GM23338 (cell line): ENCODE data around the gene TMEM238. TPM values are rescaled to one million over a fixed set of nuclear protein-coding genes. Genes with fewer than 3 reads are reported as not detected.

Experiments
- ATAC-seq: fragments of 200-7000 bp; cut with Tn5 transposase; 3 replicates; pipeline ENCODE4 v1.9.1; 2020
- DNase-seq: peaks from one replicate; pipeline ENCODE4 v3.0.0-alpha.2; 2015; ENCODE audit warnings: low spot score
- H2AFZ ChIP-seq: fragments of 200-600 bp; sonication (generic); 2 replicates; pipeline ENCODE4 v1.8.0; 2016; ENCODE audit warnings: antibody characterized with exemption, mild to moderate bottlenecking, moderate library complexity
- H3F3A ChIP-seq: fragments of 200-600 bp; sonication (generic); replicated peaks from 2 replicates; pipeline ENCODE4 v1.8.0; 2017; ENCODE audit warnings: antibody characterized with exemption, mixed run types, low read depth
- H3K27ac ChIP-seq: fragments of 200-600 bp; sonication (generic); 2 replicates; pipeline ENCODE4 v1.6.1; 2016; ENCODE audit warnings: low read depth
- H3K27me3 ChIP-seq: fragments of 200-600 bp; sonication (generic); 2 replicates; pipeline ENCODE4 v1.8.0; 2016; ENCODE audit warnings: mild to moderate bottlenecking, mixed run types, moderate library complexity; ENCODE audit not compliant: insufficient read depth
- H3K36me3 ChIP-seq: fragments of 200-600 bp; sonication (generic); 2 replicates; pipeline ENCODE4 v1.8.0; 2016; ENCODE audit warnings: mild to moderate bottlenecking; ENCODE audit not compliant: insufficient read depth
- H3K4me1 ChIP-seq: fragments of 200-600 bp; sonication (generic); 2 replicates; pipeline ENCODE4 v1.8.0; 2016; ENCODE audit warnings: mild to moderate bottlenecking, moderate library complexity; ENCODE audit not compliant: insufficient read depth
- H3K4me2 ChIP-seq: fragments of 200-600 bp; sonication (generic); 2 replicates; pipeline ENCODE4 v1.7.1; 2017; ENCODE audit warnings: mixed run types
- H3K4me3 ChIP-seq: fragments of 200-600 bp; sonication (generic); 2 replicates; pipeline ENCODE4 v1.6.1; 2016; ENCODE audit warnings: mixed run types
- H3K79me2 ChIP-seq: fragments of 200-600 bp; sonication (generic); replicated peaks from 2 replicates; pipeline ENCODE4 v1.8.0; 2017; ENCODE audit warnings: mild to moderate bottlenecking; ENCODE audit not compliant: insufficient read depth
- H3K9me2 ChIP-seq: fragments of 200-600 bp; sonication (generic); 2 replicates; pipeline ENCODE4 v1.8.0; 2017; ENCODE audit not compliant: insufficient read depth
- H4K20me1 ChIP-seq: fragments of 200-600 bp; sonication (generic); replicated peaks from 2 replicates; pipeline ENCODE4 v1.8.0; 2017; ENCODE audit warnings: mild to moderate bottlenecking; ENCODE audit not compliant: insufficient read depth
- H3K27ac Mint-ChIP-seq: 2 replicates; pipeline ENCODE4 v1.8.0; 2020; ENCODE audit warnings: inconsistent platforms, mild to moderate bottlenecking, moderate library complexity, mixed read lengths
- H3K27me3 Mint-ChIP-seq: 3 replicates; pipeline ENCODE4 v1.8.0; 2022; ENCODE audit warnings: low read depth, mild to moderate bottlenecking, moderate library complexity, mixed read lengths, inconsistent platforms; ENCODE audit not compliant: insufficient read depth, poor library complexity
- H3K36me3 Mint-ChIP-seq: 3 replicates; pipeline ENCODE4 v1.8.0; 2021; ENCODE audit warnings: low read depth, mild to moderate bottlenecking, inconsistent platforms, moderate library complexity, mixed read lengths
- H3K4me1 Mint-ChIP-seq: 3 replicates; pipeline ENCODE4 v1.8.0; 2020; ENCODE audit warnings: mild to moderate bottlenecking, inconsistent platforms, mixed read lengths
- H3K4me3 Mint-ChIP-seq: 3 replicates; pipeline ENCODE4 v1.8.0; 2021; ENCODE audit warnings: moderate library complexity, mild to moderate bottlenecking, inconsistent platforms, mixed read lengths
- H3K9me3 Mint-ChIP-seq: 3 replicates; pipeline ENCODE4 v1.8.0; 2020; ENCODE audit warnings: moderate library complexity, mild to moderate bottlenecking, inconsistent platforms, mixed read lengths
- EZH2phosphoT487 ChIP-seq: fragments of 200-600 bp; sonication (generic); IDR thresholded peaks from one replicate; pipeline ENCODE4 v1.8.1; 2018; ENCODE audit warnings: antibody characterized with exemption; ENCODE audit not compliant: unreplicated experiment
- JUNB ChIP-seq: IDR thresholded peaks from one replicate; pipeline ENCODE4 v1.6.1; 2016; ENCODE audit warnings: antibody characterized with exemption; ENCODE audit not compliant: unreplicated experiment
- POLR2AphosphoS5 ChIP-seq: IDR thresholded peaks from 2 replicates; pipeline ENCODE4 v1.6.1; 2016; ENCODE audit warnings: antibody characterized with exemption, low read depth
- ZNF114 ChIP-seq: fragments of 250-450 bp; sonication (Bioruptor Pico); IDR thresholded peaks from 2 replicates; pipeline ENCODE4 v1.5.0; 2020; ENCODE audit warnings: mild to moderate bottlenecking, moderate library complexity
- ZNF331 ChIP-seq: fragments of 250-450 bp; sonication (Bioruptor Pico); IDR thresholded peaks from 2 replicates; pipeline ENCODE4 v1.5.0; 2020; ENCODE audit warnings: low read depth, mild to moderate bottlenecking, moderate library complexity
- polyA plus RNA-seq: library from polyadenylated mRNA; unstranded; fragments of >200 nt; fragmentation: Nextera tagmentation; extraction: Ambion mirVana; gene quantifications from 2 replicates; pipeline ENCODE4 v1.2.1, GENCODE V29; 2016
- total RNA-seq: library from RNA; depleted of rRNA; stranded (reverse); fragments of >200 nt; shearing (Covaris generic); gene quantifications from 2 replicates; pipeline ENCODE4 v1.2.3, GENCODE V29; 2014
- TF ChIP-seq, protein P1 (sequence below): IDR thresholded peaks from 2 replicates; pipeline ENCODE4 v1.6.1; 2016; ENCODE audit warnings: antibody characterized with exemption
- TF ChIP-seq, protein P2 (sequence below): IDR thresholded peaks from one replicate; pipeline ENCODE4 v1.6.1; 2018; ENCODE audit warnings: antibody characterized with exemption; ENCODE audit not compliant: unreplicated experiment

The TMEM238 gene
- total and polyA plus RNA-seq, 2 experiments from 2014 or later: 0.55 to 7.5 TPM

DNA sequence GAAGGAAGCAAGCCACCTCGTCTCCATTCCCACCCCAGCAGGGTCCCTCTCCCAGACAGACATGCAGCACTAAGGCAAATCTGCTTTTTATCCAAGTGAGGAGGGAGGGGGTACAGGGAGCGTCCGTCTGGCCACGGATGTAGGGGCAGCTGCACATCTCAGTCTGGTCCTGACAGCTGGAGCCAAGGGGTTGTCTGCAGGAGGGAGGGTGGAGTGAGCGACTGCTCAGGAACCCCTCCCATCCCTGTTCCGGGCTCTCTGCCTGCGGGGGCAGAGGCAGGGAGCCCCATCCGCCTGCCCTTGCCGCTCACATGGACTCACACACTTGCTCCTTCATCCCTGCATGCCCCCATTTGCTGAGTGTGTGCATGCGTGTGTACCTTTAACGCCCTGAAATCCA, 4.9 kb downstream of the TMEM238 start (continued):
- no peak for TF ChIP-seq JUNB
- TF ChIP-seq, protein P1, sequence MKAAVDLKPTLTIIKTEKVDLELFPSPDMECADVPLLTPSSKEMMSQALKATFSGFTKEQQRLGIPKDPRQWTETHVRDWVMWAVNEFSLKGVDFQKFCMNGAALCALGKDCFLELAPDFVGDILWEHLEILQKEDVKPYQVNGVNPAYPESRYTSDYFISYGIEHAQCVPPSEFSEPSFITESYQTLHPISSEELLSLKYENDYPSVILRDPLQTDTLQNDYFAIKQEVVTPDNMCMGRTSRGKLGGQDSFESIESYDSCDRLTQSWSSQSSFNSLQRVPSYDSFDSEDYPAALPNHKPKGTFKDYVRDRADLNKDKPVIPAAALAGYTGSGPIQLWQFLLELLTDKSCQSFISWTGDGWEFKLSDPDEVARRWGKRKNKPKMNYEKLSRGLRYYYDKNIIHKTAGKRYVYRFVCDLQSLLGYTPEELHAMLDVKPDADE: no peak
- no peak for TF ChIP-seq EZH2phosphoT487
- no peak for TF ChIP-seq ZNF114 (CRISPR knock-in tag)
- no peak for TF ChIP-seq ZNF331 (CRISPR knock-in tag)

DNA sequence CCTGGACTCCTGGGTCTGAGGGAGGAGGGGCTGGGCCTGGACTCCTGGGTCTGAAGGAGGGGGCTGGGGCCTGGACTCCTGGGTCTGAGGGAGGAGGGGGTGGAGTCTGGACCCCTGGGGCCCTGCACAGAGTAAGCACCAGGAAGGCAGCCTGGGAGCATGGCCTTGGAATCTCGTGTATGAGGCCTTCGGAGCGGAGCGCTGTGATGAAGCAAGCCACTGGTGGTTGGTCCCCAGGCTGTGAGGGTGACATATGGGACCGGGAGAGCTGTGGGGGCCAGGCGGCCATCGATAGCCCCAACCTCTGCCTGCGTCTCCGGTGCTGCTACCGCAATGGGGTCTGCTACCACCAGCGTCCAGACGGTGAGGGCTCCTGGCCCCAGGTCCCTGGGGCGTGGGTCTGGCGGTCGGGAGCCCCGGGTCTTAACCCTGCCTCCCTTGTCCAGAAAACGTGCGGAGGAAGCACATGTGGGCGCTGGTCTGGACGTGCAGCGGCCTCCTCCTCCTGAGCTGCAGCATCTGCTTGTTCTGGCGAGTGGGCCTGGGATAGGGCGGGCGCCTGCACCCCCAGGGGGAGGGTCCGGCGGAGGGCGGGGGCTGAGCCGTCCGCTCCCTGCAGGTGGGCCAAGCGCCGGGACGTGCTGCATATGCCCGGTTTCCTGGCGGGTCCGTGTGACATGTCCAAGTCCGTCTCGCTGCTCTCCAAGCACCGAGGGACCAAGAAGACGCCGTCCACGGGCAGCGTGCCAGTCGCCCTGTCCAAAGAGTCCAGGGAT, 6.5 kb downstream of the TMEM238 start:
- peaks cover 38% of the 10 kb centered on the region for H3K27me3 Mint-ChIP-seq
- Histone ChIP-seq H3K36me3 (no peaks in the 10 kb centered on the region), H3K79me2 (0 out of 2 replicates have a peak, but pooled peaks cover 4% of the 10 kb centered on the region), H3K4me3 (peak overlapping the region; percentile 73), H3F3A (0 out of 2 replicates have a peak, but pooled peaks cover 12% of the 10 kb centered on the region), H3K27ac (no peak overlapping the region), H3K4me1 (peaks cover 49% of the 10 kb centered on the region), H3K4me2 (peak overlapping the region; percentile 96), H4K20me1 (peaks cover 3% of the 10 kb centered on the region; the same call in 1 of the 2 replicates), H3K9me2 (no peaks in the 10 kb centered on the region), H2AFZ (no peak overlapping the region), H3K27me3 (peaks cover 54% of the 10 kb centered on the region)
- peak; percentile 40 for ATAC-seq
- peaks cover 45% of the 10 kb centered on the region for H3K4me1 Mint-ChIP-seq
- peak; percentile 65; the same call in 1 of the 2 replicates for TF ChIP-seq POLR2AphosphoS5
- TF ChIP-seq, protein P2, sequence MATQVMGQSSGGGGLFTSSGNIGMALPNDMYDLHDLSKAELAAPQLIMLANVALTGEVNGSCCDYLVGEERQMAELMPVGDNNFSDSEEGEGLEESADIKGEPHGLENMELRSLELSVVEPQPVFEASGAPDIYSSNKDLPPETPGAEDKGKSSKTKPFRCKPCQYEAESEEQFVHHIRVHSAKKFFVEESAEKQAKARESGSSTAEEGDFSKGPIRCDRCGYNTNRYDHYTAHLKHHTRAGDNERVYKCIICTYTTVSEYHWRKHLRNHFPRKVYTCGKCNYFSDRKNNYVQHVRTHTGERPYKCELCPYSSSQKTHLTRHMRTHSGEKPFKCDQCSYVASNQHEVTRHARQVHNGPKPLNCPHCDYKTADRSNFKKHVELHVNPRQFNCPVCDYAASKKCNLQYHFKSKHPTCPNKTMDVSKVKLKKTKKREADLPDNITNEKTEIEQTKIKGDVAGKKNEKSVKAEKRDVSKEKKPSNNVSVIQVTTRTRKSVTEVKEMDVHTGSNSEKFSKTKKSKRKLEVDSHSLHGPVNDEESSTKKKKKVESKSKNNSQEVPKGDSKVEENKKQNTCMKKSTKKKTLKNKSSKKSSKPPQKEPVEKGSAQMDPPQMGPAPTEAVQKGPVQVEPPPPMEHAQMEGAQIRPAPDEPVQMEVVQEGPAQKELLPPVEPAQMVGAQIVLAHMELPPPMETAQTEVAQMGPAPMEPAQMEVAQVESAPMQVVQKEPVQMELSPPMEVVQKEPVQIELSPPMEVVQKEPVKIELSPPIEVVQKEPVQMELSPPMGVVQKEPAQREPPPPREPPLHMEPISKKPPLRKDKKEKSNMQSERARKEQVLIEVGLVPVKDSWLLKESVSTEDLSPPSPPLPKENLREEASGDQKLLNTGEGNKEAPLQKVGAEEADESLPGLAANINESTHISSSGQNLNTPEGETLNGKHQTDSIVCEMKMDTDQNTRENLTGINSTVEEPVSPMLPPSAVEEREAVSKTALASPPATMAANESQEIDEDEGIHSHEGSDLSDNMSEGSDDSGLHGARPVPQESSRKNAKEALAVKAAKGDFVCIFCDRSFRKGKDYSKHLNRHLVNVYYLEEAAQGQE: no peak
- peaks cover 2% of the 10 kb centered on the region; the same call in 1 of the 3 replicates for H3K9me3 Mint-ChIP-seq
- peak overlapping the region; percentile 62; the same call in 2 of the 3 replicates for H3K4me3 Mint-ChIP-seq
- H3K27ac Mint-ChIP-seq: no peak overlapping the region
- peak; percentile 61 for DNase-seq
- peaks cover 3% of the 10 kb centered on the region; the same call in 1 of the 3 replicates for H3K36me3 Mint-ChIP-seq
